Measurements from ENCODE around the gene KIDINS220. TPM values are rescaled to one million over a fixed set of nuclear protein-coding genes. Genes with fewer than 3 reads are reported as not detected.
"Not testable (repeated sequence)": the region's sequence is repeated elsewhere in the genome, so short reads cannot be mapped to it uniquely, and the experiment has no call there.

Gene KIDINS220
- total RNA-seq, 1 donor from 2014 or later = 69.3 TPM

- no peaks in the 10 kb centered on the region for H3K27me3 ChIP-seq (ENCODE audit: low read depth)
- H3K36me3 ChIP-seq = peaks cover 66% of the 10 kb centered on the region
- no peak for DNase-seq
- intact Hi-C loops (cut with DNase I) = no loop called here
- ATAC-seq = no peak
- H3K27ac ChIP-seq = no peak overlapping the region
- H3K9me3 ChIP-seq = no peaks in the 10 kb centered on the region
- H3K4me3 ChIP-seq = no peak overlapping the region
- no peaks in the 10 kb centered on the region for H3K4me1 ChIP-seq
- TF ChIP-seq CTCF (IDR thresholded peaks at IDR 0.05) = no peak
Observed at GRCh38 chr2:8740136-8740535, 97.3 kb downstream of the KIDINS220 start.

- no peaks in the 10 kb centered on the region for H3K9me3 ChIP-seq
- H3K27ac ChIP-seq = no peak overlapping the region
- ATAC-seq = no peak
- intact Hi-C loops (cut with DNase I) = no loop called here
- no peak for TF ChIP-seq CTCF (IDR thresholded peaks at IDR 0.05)
- H3K36me3 ChIP-seq = peaks cover 69% of the 10 kb centered on the region
- no peaks in the 10 kb centered on the region for H3K27me3 ChIP-seq (ENCODE audit: low read depth)
- no peak overlapping the region for H3K4me3 ChIP-seq
- DNase-seq = no peak
- no peaks in the 10 kb centered on the region for H3K4me1 ChIP-seq
Observed at GRCh38 chr2:8737571-8738175, 99.7 kb downstream of the KIDINS220 start.

- Histone ChIP-seq H3K4me1 (peaks cover 6% of the 10 kb centered on the region), H3K36me3 (peaks cover 98% of the 10 kb centered on the region), H3K9me3 (no peaks in the 10 kb centered on the region), H3K27me3 (ENCODE audit: low read depth) (no peaks in the 10 kb centered on the region), H3K4me3 (no peak overlapping the region), H3K27ac (no peak overlapping the region)
- ATAC-seq (no peak), DNase-seq (no peak)
- intact Hi-C loops (cut with DNase I) = no loop called here
- no peak for TF ChIP-seq CTCF (IDR thresholded peaks at IDR 0.05)
Observed at GRCh38 chr2:8732601-8733000, 104.8 kb downstream of the KIDINS220 start.

GRCh38 chr2:8729939-8730338, 107.5 kb downstream of the KIDINS220 start:
- Histone ChIP-seq H3K4me1 (peaks cover 6% of the 10 kb centered on the region), H3K27me3 (ENCODE audit: low read depth) (no peaks in the 10 kb centered on the region), H3K27ac (peak overlapping the region; percentile 41), H3K36me3 (peaks cover 84% of the 10 kb centered on the region), H3K4me3 (no peak overlapping the region), H3K9me3 (no peaks in the 10 kb centered on the region)
- intact Hi-C loops (cut with DNase I) = no loop called here
- ATAC-seq (peak; percentile 94 to 95), DNase-seq (peak; percentile 63)
- no peak for TF ChIP-seq CTCF (IDR thresholded peaks at IDR 0.05)

GRCh38 chr2:8729101-8729500, 108.3 kb downstream of the KIDINS220 start:
- H3K27ac ChIP-seq; H3K27me3 ChIP-seq (ENCODE audit: low read depth); H3K4me3 ChIP-seq; H3K9me3 ChIP-seq; ATAC-seq; H3K4me1 ChIP-seq; DNase-seq; intact Hi-C loops (cut with DNase I): not testable (repeated sequence)
- H3K36me3 ChIP-seq = peaks cover 76% of the 10 kb centered on the region

- intact Hi-C loops (cut with DNase I) = no loop called here
- peaks cover 69% of the 10 kb centered on the region for H3K36me3 ChIP-seq
- H3K9me3 ChIP-seq = no peaks in the 10 kb centered on the region
- no peaks in the 10 kb centered on the region for H3K27me3 ChIP-seq (ENCODE audit: low read depth)
- no peak for TF ChIP-seq CTCF (IDR thresholded peaks at IDR 0.05)
- H3K4me1 ChIP-seq = peaks cover 6% of the 10 kb centered on the region
- DNase-seq (no peak), ATAC-seq (no peak)
- H3K4me3 ChIP-seq = no peak overlapping the region
- no peak overlapping the region for H3K27ac ChIP-seq
Observed at GRCh38 chr2:8728305-8729015, 109.0 kb downstream of the KIDINS220 start.

Data from lower lobe of right lung (tissue), 2 donors.